Measurements from ENCODE around the gene PPTC7. TPM values are rescaled to one million over a fixed set of nuclear protein-coding genes. Genes with fewer than 3 reads are reported as not detected.
"Not testable (repeated sequence)": the region's sequence is repeated elsewhere in the genome, so short reads cannot be mapped to it uniquely, and the experiment has no call there.

The PPTC7 gene
- total RNA-seq, 4 donors from 2014 or later = 24.6 to 36.6 (median 29.1) TPM

GRCh38 chr12:110591451-110592051, 8.4 kb upstream of the PPTC7 start:
- no peak for DNase-seq (ENCODE audit: low spot score in 2 of 2)
- Histone ChIP-seq H3K36me3 (no peaks in the 10 kb centered on the region), H3K9me3 (no peaks in the 10 kb centered on the region), H3K4me1 (peaks cover 19% of the 10 kb centered on the region), H3K4me3 (no peak overlapping the region), H3K27ac (peak overlapping the region; percentile 61), H3K27me3 (no peaks in the 10 kb centered on the region)
- 80% methylated on average over 7 of the region's 7 CpGs for WGBS
- no peak for TF ChIP-seq POLR2A (IDR thresholded peaks at IDR 0.05)
- TF ChIP-seq EP300 (IDR thresholded peaks at IDR 0.05) = no peak
- TF ChIP-seq CTCF (IDR thresholded peaks at IDR 0.05) = no peak
- TF ChIP-seq POLR2AphosphoS5 (IDR thresholded peaks at IDR 0.05) = no peak

- WGBS = 34% methylated on average over 3 of the region's 3 CpGs
- no peak for DNase-seq (ENCODE audit: low spot score in 2 of 2)
- Histone ChIP-seq H3K36me3 (no peaks in the 10 kb centered on the region), H3K9me3 (no peaks in the 10 kb centered on the region), H3K4me3 (no peak overlapping the region), H3K27me3 (no peaks in the 10 kb centered on the region), H3K4me1 (peaks cover 21% of the 10 kb centered on the region), H3K27ac (peak overlapping the region; percentile 61)
- TF ChIP-seq CTCF (IDR thresholded peaks at IDR 0.05) (no peak), POLR2A (IDR thresholded peaks at IDR 0.05) (no peak), POLR2AphosphoS5 (IDR thresholded peaks at IDR 0.05) (no peak), EP300 (IDR thresholded peaks at IDR 0.05) (no peak)
These were observed 7.7 kb upstream of the PPTC7 start for GRCh38 chr12:110590806-110591326.

GRCh38 chr12:110590059-110590458, 6.9 kb upstream of the PPTC7 start:
- Histone ChIP-seq H3K36me3 (no peaks in the 10 kb centered on the region), H3K27me3 (no peaks in the 10 kb centered on the region), H3K9me3 (no peaks in the 10 kb centered on the region), H3K4me1 (peaks cover 29% of the 10 kb centered on the region), H3K4me3 (no peak overlapping the region), H3K27ac (peak overlapping the region; percentile 61)
- DNase-seq (ENCODE audit: low spot score in 2 of 2) = no peak
- WGBS = 100% methylated on average over 1 of the region's 1 CpG
- TF ChIP-seq CTCF (IDR thresholded peaks at IDR 0.05) = no peak
- no peak for TF ChIP-seq POLR2AphosphoS5 (IDR thresholded peaks at IDR 0.05)
- TF ChIP-seq POLR2A (IDR thresholded peaks at IDR 0.05) = no peak
- no peak for TF ChIP-seq EP300 (IDR thresholded peaks at IDR 0.05)

- H3K9me3 ChIP-seq; H3K27ac ChIP-seq; H3K4me3 ChIP-seq; H3K36me3 ChIP-seq; H3K27me3 ChIP-seq; DNase-seq (ENCODE audit: low spot score in 2 of 2): not testable (repeated sequence)
- WGBS = 97% methylated on average over 2 of the region's 2 CpGs
- peaks cover 46% of the 10 kb centered on the region for H3K4me1 ChIP-seq
These were observed 4.0 kb upstream of the PPTC7 start for GRCh38 chr12:110587102-110587501.

- WGBS = 15% methylated on average over 7 of the region's 7 CpGs
These were observed 2.2 kb upstream of the PPTC7 start for GRCh38 chr12:110585231-110585799.

More at GRCh38 chr12:110585231-110585799, 2.2 kb upstream of the PPTC7 start:
- Histone ChIP-seq H3K36me3 (no peaks in the 10 kb centered on the region), H3K9me3 (no peaks in the 10 kb centered on the region), H3K4me3 (no peak overlapping the region), H3K27me3 (no peaks in the 10 kb centered on the region), H3K27ac (peak overlapping the region; percentile 66), H3K4me1 (peaks cover 45% of the 10 kb centered on the region)
- TF ChIP-seq CTCF (IDR thresholded peaks at IDR 0.05) = no peak
- TF ChIP-seq POLR2AphosphoS5 (IDR thresholded peaks at IDR 0.05) = peak in 1 of 3 donors; percentile 17
- DNase-seq (ENCODE audit: low spot score in 2 of 2) = no peak
